Activated CD4-positive, CD25-positive, alpha-beta regulatory T cell treated with anti-CD3 and anti-CD28 coated beads, Interleukin-2, amount 50 U/mL, for 24 hours (primary cell): ENCODE results near the gene CREB3L2.

Experiments
- ATAC-seq, 2 donors: fragments of 150-1000 bp; cut with Tn5 transposase; one replicate each; pipeline ENCODE4 v1.10.0; 2021; ENCODE audit warnings: mild to moderate bottlenecking in 1 of 2, moderate library complexity in 1 of 2

CREB3L2 gene

DNA sequence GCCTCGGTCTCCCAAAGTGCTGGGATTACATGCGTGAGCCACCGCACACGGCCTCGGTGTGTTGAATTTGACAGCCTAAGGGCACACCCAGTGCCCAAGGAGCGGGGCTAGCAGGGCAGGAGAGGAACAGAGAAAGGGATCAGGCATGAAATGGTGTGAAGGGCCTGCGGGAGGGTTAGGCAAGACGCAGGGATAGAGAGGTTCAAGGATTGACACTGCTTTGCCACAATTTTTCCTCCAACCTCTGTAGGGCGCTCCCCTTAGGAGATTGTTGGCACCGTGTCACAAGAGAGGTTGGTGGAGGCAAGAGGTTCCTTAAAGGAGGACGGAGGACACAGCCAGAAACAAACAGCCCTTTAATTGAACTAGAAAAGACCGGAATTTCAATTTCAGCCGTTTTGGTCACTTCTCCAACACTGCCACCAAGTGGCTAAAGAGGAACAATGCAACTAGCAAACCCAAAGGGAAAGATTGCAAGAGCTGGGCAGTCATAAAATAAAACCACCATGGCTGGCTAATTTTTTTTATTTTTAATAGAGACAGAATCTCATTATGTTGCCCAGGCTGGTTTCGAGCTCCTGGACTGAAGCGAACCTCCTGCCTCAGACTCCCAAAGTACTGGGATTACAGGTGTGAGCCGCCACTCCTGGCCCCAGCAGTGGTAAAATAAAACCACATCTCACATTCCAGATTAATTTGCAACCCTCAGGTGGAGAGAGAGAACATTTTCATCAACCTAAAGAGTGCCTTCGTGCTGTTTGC, 6.9 kb upstream of the CREB3L2 start:
- ATAC-seq: no peak

GRCh38 chr7:138008019-138008587, 6.2 kb upstream of the CREB3L2 start:
- ATAC-seq: no peak

DNA sequence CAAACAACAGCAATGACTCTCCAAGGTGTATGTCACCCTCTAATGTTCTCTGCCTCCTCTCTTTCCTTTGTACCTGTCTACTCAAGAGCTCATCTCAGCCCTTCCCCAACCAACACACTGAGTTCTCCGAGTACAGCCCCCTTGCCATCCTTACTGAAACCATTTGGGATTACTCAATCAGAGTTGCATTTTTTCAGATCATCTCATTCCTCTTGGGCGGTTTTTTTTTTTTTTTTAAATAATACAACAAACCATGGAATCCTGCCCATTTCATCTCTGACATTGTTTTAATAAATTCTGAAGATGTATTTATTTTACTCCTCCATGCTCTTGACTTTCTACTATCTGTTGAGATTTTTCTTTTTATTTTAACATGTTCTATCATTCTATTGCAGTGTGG, 4.2 kb upstream of the CREB3L2 start:
- no peak for ATAC-seq

DNA sequence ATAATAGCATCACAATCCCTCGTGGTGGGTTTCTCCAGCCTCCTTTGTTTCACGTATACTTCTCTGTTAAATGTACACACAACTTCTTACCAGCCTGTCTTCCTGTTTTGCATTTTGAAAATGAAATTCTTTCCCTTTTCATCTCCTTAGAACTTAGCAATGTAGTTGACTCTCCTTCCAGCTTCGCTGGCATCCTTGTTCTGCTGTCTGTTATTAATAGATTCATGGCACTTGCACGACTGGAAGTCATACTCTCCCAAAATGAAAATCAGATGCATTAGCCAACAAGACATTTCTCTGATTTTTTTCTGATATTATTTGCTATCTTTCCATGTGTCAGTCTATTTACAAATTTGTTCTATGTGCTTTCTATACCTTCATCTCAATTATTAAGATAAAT, 3.0 kb upstream of the CREB3L2 start:
- no peak for ATAC-seq

DNA sequence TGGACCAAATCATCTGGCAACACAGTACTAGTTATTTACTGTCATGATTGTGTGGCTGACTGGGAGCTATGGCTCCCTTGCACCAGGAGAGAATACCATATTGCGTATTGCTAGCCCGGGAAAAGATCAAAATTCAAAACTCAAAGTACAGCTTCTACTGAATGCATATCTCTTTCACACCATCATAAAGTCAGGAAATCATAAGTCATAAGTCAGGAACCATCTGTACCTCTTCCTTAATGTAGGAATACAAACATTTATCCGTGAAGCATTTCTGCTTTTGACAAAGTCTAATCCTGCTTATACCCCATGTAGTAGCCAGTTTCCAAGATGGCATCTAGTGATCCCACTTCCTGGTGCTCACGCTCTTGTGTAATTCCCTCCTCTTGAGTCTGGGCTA, 2.2 kb upstream of the CREB3L2 start:
- ATAC-seq: no peak

DNA sequence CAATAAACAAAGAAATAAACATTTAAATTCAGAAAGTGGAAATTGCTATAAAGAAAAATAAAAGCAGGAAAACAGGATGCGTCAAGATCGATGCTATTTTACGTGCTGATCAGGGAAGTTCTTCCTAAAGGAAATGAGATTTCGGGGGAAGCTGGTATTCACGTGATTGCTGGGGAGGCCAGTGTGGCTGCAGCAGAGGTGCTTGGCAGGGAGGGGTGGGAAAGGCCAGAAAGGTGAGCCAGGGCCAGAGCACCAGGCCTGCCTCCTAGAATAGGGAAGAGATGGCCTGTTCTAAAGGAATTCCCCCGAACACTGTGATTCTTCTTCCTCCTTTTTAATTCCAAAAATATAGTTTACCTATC, 923 bp upstream of the CREB3L2 start:
- ATAC-seq: no peak

GRCh38 chr7:138002096-138002827, 376 bp upstream of the CREB3L2 start:
- ATAC-seq: peak; percentile 96 to 97

GRCh38 chr7:138000081-138000701, 1.7 kb downstream of the CREB3L2 start:
- ATAC-seq: no peak

DNA sequence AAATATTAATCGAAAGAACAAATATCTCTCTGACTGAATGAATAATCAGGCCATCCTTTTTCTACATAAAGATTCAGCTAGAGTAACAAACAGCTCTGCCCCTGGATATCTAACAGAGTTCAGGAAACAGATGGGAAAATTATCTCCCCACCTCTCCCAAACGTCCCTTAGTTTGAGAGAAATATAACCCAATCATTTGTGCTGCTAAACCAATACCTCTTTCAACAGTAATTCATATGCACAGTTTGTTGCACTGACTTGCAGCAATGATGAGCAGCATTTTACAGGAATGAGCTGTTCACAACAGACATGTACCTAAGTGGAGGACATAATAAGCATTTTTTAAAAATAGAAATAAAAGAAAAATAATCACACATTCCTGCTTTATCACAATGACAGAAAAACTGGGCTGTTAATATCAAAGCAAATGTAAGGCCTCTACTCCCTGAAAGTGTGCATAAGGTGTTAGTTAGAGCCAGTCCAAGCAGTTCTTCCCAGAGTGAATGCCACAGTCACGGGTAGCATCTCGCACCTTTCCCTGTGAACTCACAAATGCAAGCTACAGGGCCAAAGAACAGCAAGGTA, 2.3 kb downstream of the CREB3L2 start:
- no peak for ATAC-seq

DNA sequence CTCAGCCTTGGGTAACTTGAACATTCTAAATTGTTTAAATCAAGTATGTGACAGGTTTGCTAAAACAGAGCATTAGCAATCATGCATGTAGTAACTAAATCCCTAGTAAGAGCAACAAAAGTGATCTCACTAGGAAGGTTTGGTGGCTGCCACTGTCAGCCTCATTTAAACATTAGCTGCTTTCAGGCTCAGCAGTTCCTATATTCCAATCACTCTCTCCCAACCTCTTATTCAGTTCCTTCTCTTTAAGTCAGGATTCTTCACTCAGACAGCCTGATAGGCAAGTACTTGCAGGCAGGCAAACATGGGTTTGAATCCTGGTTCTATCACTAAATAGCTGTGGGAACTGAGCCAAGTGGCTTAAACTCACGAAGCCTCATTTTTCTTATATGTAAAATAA, 3.6 kb downstream of the CREB3L2 start:
- ATAC-seq: no peak

- ATAC-seq: no peak
Observed at GRCh38 chr7:137996871-137997270, 5.0 kb downstream of the CREB3L2 start.

DNA sequence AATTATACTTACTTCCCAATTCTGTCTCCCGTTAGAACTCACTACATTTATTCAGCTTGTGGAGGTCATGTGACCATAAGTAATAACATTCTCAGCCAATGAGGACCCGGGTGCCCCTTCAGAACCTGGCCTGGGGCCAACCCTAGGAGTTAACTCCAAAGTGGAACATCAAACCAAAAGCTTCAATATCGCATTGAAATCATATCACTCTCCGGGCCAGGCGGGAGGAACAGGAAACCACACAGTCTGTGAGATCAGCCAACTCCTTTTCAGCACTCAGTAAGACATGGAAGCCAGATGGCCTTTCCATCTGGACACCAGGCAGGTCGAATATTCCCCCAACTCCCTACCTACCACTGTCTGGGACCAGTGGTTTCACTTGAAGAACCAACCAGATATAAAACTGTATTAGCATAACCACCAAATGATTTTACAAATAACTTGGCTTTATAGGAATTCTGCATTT, 5.5 kb downstream of the CREB3L2 start:
- no peak for ATAC-seq

DNA sequence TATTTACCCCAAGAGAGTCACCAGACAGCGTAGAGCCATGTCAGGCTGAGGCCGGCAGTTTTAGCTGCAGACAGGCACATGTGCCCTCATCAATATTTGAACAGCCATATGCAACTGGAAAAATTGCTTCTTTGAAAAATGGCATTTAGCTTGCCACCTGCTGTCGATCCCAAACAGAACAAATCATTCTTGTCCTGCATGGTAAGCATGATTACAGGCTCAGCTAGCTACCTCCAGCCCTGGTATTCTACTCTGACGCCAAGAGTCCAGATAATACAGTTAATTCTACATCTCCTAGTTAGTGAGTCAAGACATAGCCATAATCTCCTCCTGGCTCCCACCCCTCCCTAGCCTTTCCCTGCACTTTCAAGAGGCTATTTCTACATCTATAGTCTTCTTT, 7.7 kb downstream of the CREB3L2 start:
- no peak for ATAC-seq

DNA sequence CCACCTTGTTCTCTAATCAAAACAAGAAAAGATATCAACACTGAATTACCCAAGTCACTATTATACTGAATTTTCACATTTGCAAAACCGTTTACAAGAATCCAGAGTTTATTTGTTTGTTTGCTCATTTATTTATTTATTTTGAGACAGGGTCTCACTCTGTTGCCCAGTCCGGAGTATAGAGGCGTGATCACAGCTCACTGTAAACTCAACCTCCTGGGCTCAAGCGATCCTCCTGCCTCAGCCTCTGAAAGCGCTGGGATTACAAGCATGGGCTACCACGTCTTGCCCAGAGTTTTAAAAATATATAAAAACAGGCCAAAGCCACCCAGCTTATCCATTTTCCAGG, 8.5 kb downstream of the CREB3L2 start:
- no peak for ATAC-seq

GRCh38 chr7:137992550-137993394, 9.1 kb downstream of the CREB3L2 start:
- no peak for ATAC-seq

DNA sequence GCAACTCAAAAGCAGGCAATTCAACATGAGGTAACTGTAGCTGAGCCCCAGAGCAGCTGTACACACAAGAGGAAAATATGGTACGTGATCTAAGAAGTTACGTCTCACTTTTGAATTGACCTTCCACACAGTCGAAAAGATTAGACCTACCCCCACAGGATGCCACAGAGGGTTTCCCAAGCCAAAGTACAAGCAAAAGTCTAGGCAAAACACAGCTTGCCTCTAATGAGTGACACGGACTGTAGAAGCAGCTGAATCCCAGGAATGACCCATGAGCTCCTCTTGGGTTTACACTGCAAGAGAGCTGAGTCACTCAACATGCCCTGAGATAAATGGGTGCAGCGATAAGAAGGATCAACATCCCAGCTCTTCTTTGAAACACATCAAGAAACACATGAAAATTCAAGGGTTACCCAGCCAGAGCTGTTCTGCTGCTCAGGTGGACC, 9.8 kb downstream of the CREB3L2 start:
- no peak for ATAC-seq

DNA sequence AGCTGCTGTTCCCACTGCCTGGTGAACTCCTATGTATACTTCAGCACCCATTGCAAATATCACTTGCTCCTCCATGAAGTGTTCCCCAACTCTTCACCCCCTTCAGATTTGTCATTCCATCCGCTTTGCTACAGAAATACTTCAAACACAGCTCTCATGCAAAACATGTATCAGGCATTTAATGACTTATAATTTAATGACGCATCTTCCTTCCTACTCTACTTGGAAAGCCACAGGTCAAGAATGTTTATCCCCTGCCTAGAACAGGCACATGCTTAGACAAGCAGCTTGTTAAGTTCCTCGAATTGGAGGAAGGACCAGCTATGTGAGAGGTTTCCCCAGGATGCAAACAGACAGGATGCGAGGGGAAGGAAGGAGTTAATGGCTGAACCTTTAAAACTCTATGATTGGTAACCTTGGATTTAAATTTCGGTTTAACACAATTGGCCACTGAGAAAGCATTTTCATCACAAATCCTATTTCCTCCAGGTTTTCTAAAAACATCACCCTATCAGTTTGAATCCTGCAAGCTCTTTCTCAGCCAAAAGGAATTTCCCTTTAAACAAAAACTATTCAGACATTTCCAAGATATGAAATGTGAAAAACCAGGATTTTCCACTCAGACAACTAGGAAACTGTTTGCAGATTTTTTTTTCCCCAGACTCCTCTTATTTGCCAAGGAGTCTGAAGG, 11.5 kb downstream of the CREB3L2 start:
- ATAC-seq: no peak

GRCh38 chr7:137989590-137989989, 12.3 kb downstream of the CREB3L2 start:
- no peak for ATAC-seq

DNA sequence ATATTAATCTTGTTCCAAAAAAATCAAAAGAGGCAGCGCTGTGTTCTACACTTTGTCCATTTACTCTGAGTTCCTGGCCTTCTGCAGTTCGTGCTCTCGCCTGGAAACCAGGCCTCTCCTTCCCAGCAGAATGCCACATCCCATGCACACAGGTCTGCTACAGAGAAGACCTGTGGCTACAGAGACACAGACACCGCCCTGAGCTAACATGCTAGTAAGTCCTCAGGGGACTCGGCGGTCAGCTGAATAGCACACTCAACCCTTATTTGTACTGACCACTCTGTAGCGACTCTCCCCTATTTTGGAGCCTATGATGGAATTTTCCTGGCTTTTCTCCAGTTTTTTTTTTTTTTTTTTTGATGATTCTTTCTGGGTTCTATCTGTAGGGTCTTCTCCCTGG, 12.8 kb downstream of the CREB3L2 start:
- no peak for ATAC-seq

DNA sequence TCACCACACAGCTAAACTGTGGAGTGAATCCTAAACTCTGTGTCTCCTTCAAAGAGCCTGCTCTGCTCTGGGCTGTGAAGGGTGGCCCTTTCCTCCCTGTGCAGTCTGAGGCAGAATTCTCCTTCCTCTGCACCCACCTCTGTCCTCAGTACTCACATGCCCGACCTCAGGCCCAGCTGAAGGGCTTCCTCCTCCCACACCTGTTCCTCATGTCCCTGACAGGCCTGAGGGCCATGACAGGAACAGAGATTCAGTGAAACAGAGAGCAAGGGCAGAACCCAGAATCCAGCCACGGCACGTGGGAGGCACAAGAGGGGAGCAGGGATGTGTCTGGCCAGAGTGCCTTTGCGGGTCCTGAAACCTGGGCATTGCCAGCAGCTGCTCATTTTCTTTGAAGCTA, 13.9 kb downstream of the CREB3L2 start:
- peak in 1 of 2 donors; percentile 17 for ATAC-seq

DNA sequence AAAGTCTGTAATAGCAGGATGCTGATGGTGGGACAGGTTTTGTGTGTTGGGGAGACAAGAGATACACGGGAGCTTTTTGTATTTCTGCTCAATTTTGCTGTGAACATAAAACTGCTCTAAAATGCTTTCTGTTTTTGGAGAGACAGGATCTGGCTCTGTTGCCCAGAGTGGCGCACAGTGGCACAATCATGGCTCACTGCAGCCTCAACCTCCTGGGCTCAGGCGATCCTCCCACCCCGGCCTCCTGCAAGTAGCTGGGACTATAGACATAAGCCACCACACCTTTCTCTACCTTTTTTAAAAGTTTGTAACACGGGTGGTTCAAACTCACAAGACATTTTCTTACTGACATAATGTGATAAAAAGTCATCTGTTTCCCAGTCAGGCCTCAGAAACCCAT, 14.3 kb downstream of the CREB3L2 start:
- no peak for ATAC-seq

- ATAC-seq: no peak
Observed at GRCh38 chr7:137987018-137987349, 14.9 kb downstream of the CREB3L2 start.
